Fibroblast of villous mesenchyme (primary cell): ENCODE results near the gene TMEM59L. TPM values are rescaled to one million over a fixed set of nuclear protein-coding genes. Genes with fewer than 3 reads are reported as not detected.

Source experiments
- DNase-seq: peaks from one replicate; pipeline ENCODE4 v3.0.0-alpha.2; 2010; ENCODE audit warnings: low read depth
- H3K4me3 ChIP-seq: 2 replicates; pipeline ENCODE4 v1.5.1; 2011; ENCODE audit warnings: low read depth, mild to moderate bottlenecking, low read length
- total RNA-seq: library from RNA; depleted of rRNA; stranded (reverse); fragments of >200 nt; gene quantifications from 2 replicates; pipeline ENCODE4 v1.2.3, GENCODE V29; 2012
- TF ChIP-seq, protein P1 (sequence below): IDR thresholded peaks from 2 replicates; pipeline ENCODE4 v1.5.1; 2012; ENCODE audit warnings: low read depth, mild to moderate bottlenecking, low read length; ENCODE audit not compliant: insufficient read depth

TMEM59L gene
- total RNA-seq, 1 donor = under 0.01 TPM

DNA sequence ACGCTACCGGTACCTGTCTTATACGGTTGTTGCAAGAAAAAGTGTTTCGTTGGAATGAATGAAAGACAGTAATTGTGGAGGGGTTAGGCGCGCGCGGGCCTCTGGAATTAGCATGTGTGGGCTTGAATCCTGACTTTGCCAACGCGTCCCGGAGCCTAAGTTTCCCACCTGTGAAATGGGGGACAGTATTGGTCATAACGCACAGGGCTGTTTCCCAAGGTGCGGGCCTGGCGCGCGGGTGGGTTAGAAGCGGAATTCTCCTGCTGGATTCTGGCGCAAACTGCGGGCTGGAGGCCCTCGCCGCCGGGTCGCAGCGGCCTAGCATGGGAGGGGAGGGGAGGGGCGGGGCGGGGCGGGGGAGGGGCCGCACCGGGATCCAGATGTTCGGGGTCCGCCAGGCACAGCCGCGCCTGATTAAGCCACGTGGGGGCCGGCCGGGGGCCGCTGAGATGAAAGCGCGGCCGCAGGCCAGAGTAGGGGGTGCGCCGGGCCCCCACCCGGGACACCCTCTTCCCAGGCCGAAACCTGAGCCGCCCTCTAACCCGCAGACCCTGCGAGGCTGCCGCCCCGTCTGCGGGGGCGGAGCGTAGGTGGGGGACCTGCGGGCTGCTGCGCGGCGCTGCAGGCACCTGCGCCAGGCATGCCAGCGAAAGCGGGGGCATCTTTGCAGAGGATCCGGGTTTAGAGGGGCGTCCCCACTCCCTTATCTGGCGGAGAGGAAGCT is 1.2 kb upstream of the TMEM59L start:
- no peak for DNase-seq
- no peak overlapping the region for H3K4me3 ChIP-seq
- TF ChIP-seq, protein P1, sequence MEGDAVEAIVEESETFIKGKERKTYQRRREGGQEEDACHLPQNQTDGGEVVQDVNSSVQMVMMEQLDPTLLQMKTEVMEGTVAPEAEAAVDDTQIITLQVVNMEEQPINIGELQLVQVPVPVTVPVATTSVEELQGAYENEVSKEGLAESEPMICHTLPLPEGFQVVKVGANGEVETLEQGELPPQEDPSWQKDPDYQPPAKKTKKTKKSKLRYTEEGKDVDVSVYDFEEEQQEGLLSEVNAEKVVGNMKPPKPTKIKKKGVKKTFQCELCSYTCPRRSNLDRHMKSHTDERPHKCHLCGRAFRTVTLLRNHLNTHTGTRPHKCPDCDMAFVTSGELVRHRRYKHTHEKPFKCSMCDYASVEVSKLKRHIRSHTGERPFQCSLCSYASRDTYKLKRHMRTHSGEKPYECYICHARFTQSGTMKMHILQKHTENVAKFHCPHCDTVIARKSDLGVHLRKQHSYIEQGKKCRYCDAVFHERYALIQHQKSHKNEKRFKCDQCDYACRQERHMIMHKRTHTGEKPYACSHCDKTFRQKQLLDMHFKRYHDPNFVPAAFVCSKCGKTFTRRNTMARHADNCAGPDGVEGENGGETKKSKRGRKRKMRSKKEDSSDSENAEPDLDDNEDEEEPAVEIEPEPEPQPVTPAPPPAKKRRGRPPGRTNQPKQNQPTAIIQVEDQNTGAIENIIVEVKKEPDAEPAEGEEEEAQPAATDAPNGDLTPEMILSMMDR = no peak

DNA sequence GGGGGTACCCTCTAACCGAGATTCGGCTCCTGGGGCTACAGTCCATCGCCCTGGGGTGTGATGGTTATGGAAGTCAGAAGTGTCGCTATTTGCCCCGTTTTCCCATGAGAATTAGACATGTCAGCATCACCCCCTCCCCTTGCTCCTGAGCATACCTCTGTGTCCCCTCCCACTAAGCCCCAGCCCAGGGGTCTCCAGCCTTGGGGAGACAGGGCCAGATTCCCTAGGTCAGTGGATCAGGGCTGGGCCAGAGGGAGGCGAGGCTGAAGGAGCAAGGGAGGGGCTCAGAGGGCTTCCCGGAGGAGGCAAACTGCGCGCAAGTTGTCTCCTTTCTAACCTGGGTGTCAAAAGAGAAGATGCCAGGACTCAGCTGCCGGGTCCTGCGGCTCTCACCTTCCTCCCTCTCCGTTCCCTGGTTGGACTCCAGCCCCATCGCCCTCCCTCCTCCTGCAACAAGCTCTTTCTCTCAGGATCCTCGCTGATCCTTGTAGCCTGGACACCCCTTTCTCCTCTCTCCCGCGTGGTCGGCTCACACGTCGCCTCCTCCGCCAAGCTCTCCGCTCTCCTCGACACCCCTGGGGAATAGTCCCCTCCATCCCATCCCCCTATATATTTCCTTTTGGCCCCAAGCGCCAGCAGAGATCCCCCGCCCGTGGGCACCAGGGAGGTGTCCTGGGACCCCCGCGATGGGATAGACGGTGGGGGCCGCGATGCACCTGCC is 459 bp upstream of the TMEM59L start:
- TF ChIP-seq, protein P1 = no peak
- peak overlapping the region; percentile 39 for H3K4me3 ChIP-seq
- no peak for DNase-seq

DNA sequence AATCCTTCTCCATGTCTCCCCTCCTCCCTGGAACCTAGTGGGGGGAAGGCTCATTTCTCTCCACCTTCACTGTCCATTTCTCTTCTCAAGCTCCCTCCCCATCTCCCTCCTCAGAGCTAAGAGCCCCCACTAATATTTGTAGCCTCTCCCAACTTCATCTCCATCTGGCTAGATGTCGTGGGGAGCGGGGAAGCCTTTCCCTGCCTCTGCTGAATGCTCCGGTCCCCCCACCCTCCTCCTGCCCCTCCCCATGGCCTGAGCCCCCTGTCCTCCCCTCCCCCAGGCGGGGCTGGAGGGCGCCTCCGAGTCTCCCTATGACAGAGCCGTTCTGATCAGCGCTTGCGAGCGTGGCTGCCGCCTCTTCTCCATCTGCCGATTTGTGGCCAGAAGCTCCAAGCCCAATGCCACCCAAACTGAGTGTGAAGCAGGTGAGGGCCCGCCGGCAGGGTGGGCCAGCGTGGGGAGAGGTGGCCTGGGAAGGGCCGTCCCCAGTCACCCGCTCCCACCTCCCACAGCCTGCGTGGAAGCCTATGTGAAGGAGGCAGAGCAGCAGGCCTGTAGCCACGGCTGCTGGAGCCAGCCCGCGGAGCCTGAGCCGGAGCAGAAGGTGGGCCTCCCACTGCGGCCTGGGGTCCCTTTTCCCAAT is 1.0 kb downstream of the TMEM59L start:
- H3K4me3 ChIP-seq = no peak overlapping the region
- no peak for DNase-seq
- TF ChIP-seq, protein P1 = no peak

DNA sequence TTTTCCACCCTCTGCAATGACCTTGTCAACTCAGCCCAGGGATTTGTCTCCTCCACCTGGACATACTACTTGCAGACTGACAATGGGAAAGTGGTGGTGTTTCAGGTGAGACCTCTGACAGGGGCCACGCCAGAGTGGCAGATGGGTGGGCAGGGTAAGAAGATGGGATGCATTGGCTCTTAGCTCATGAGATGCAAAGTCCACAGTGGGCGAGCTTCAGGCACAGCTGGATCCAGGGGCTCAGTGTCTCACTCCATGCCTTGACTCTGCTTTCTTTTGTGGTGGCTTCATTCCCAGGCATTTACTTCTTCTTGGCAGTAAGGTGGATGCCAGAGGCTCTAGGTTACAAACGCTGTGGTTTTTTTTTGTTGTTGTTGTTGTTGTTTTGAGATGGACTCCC is 3.4 kb downstream of the TMEM59L start:
- no peak for DNase-seq
- no peak overlapping the region for H3K4me3 ChIP-seq
- TF ChIP-seq, protein P1 = no peak

DNA sequence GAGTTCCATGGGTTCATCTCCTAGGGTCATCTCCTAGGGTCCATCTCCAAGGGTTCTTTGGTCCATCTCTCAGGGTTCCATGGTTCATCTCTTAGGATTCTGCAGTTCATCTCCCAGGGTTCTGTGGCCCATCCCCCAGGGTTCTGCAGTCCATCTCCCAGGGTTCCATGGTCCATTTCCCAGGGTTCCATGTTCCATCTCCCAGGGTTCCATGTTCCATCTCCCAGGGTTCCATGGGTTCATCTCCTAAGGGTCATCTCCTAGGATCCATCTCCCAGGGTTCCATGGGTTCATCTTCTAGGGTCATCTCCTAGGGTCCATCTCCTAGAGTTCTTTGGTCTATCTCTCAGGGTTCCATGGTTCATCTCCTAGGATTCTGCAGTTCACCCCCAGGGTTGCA is 4.9 kb downstream of the TMEM59L start:
- no peak overlapping the region for H3K4me3 ChIP-seq
- DNase-seq = no peak
- TF ChIP-seq, protein P1 = no peak

DNA sequence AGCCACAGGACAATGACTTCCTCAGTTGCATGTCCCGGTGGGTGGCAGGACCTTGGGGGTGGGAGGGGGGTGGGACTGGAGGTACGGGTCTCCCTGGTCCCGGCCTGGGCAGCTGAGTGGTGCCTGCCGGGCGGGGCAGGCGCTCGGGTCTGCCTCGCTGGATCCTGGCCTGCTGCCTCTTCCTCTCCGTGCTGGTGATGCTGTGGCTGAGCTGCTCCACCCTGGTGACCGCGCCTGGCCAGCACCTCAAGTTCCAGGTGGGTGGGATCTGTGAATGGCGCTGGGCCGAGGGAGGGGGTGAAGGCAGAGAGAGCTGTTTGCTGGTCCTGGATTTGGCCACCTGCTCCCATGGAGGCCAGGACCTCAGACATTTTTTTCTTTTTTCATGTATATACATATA is 5.6 kb downstream of the TMEM59L start:
- TF ChIP-seq, protein P1 = no peak
- H3K4me3 ChIP-seq = no peak overlapping the region
- no peak for DNase-seq
